Measurements from ENCODE around the gene ANKRD9.

ANKRD9 gene

GRCh38 chr14:102497998-102498677 is 11.4 kb downstream of the ANKRD9 start:
- no peak for DNase-seq (ENCODE audit: low read depth in 2 of 2)

GRCh38 chr14:102496958-102497744 is 12.4 kb downstream of the ANKRD9 start:
- DNase-seq (ENCODE audit: low read depth in 2 of 2), result no peak

GRCh38 chr14:102496331-102496691 is 13.3 kb downstream of the ANKRD9 start:
- no peak for DNase-seq (ENCODE audit: low read depth in 2 of 2)

- no peak for DNase-seq (ENCODE audit: low read depth in 2 of 2)
These were observed 13.9 kb downstream of the ANKRD9 start for GRCh38 chr14:102495491-102496330.

GRCh38 chr14:102493585-102493984 is 16.0 kb downstream of the ANKRD9 start:
- DNase-seq (ENCODE audit: low read depth in 2 of 2), result no peak

GRCh38 chr14:102493096-102493495 is 16.5 kb downstream of the ANKRD9 start:
- DNase-seq (ENCODE audit: low read depth in 2 of 2), result no peak

- DNase-seq (ENCODE audit: low read depth in 2 of 2), result no peak
These were observed 17.1 kb downstream of the ANKRD9 start for GRCh38 chr14:102492531-102492910.

- no peak for DNase-seq (ENCODE audit: low read depth in 2 of 2)
These were observed 17.6 kb downstream of the ANKRD9 start for GRCh38 chr14:102491786-102492530.

- no peak for DNase-seq (ENCODE audit: low read depth in 2 of 2)
These were observed 18.2 kb downstream of the ANKRD9 start for GRCh38 chr14:102491366-102491765.

- no peak for DNase-seq (ENCODE audit: low read depth in 2 of 2)
These were observed 19.1 kb downstream of the ANKRD9 start for GRCh38 chr14:102490456-102490855.

- DNase-seq (ENCODE audit: low read depth in 2 of 2), result no peak
These were observed 22.4 kb downstream of the ANKRD9 start for GRCh38 chr14:102487204-102487577.

- DNase-seq (ENCODE audit: low read depth in 2 of 2), result no peak
These were observed 22.9 kb downstream of the ANKRD9 start for GRCh38 chr14:102486513-102487203.

- no peak for DNase-seq (ENCODE audit: low read depth in 2 of 2)
These were observed 23.7 kb downstream of the ANKRD9 start for GRCh38 chr14:102485693-102486512.

- DNase-seq (ENCODE audit: low read depth in 2 of 2), result no peak
These were observed 25.3 kb downstream of the ANKRD9 start for GRCh38 chr14:102484316-102484715.

GRCh38 chr14:102481791-102482238 is 27.8 kb downstream of the ANKRD9 start:
- DNase-seq (ENCODE audit: low read depth in 2 of 2), result no peak

- DNase-seq (ENCODE audit: low read depth in 2 of 2), result no peak
These were observed 28.2 kb downstream of the ANKRD9 start for GRCh38 chr14:102481371-102481770.

GRCh38 chr14:102479777-102480176 is 29.8 kb downstream of the ANKRD9 start:
- no peak for DNase-seq (ENCODE audit: low read depth in 2 of 2)

GRCh38 chr14:102479107-102479506 is 30.5 kb downstream of the ANKRD9 start:
- DNase-seq (ENCODE audit: low read depth in 2 of 2), result no peak

GRCh38 chr14:102474934-102475333 is 34.6 kb downstream of the ANKRD9 start:
- no peak for DNase-seq (ENCODE audit: low read depth in 2 of 2)

GRCh38 chr14:102473559-102473958 is 36.0 kb downstream of the ANKRD9 start:
- no peak for DNase-seq (ENCODE audit: low read depth in 2 of 2)
